HepG2 (cell line): Measurements from ENCODE around the gene ZNF839. TPM values are rescaled to one million over a fixed set of nuclear protein-coding genes. Genes with fewer than 3 reads are reported as not detected.

Experiments
- ATF1 ChIP-seq: IDR thresholded peaks from 2 replicates; pipeline ENCODE4 v1.6.1; 2016; ENCODE audit warnings: mild to moderate bottlenecking, control low read depth
- CAMTA2 ChIP-seq: sonication (generic); formaldehyde crosslinking; IDR thresholded peaks from 2 replicates; pipeline ENCODE4 v1.4.0; 2020; ENCODE audit warnings: mild to moderate bottlenecking, missing genetic modification reagents, borderline replicate concordance
- GATA4 ChIP-seq: sonication (generic); IDR thresholded peaks from 2 replicates; pipeline ENCODE4 v1.6.1; 2016; ENCODE audit warnings: antibody characterized with exemption, low read depth, borderline replicate concordance
- HOXA7 ChIP-seq: sonication (generic); formaldehyde crosslinking; IDR thresholded peaks from 2 replicates; pipeline ENCODE4 v1.8.1; 2022; ENCODE audit warnings: mild to moderate bottlenecking, missing genetic modification reagents, moderate library complexity
- NFE2L2 ChIP-seq: fragments of 150-350 bp; IDR thresholded peaks from 2 replicates; pipeline ENCODE4 v1.6.1; 2014; ENCODE audit warnings: low read length
- REXO4 ChIP-seq: sonication (generic); formaldehyde crosslinking; IDR thresholded peaks from 2 replicates; pipeline ENCODE4 v1.8.0; 2022; ENCODE audit warnings: missing genetic modification reagents, mild to moderate bottlenecking, borderline replicate concordance
- SMAD9 ChIP-seq: sonication (generic); formaldehyde crosslinking; IDR thresholded peaks from 2 replicates; pipeline ENCODE4 v1.5.1; 2020; ENCODE audit warnings: mild to moderate bottlenecking, missing genetic modification reagents
- THYN1 ChIP-seq: sonication (generic); formaldehyde crosslinking; IDR thresholded peaks from 2 replicates; pipeline ENCODE4 v1.8.1; 2023; ENCODE audit warnings: low read depth, mild to moderate bottlenecking, moderate library complexity, missing genetic modification reagents, borderline replicate concordance
- ZBTB7A ChIP-seq: sonication (generic); formaldehyde crosslinking; IDR thresholded peaks from 2 replicates; pipeline ENCODE4 v1.8.0; 2022; ENCODE audit warnings: mild to moderate bottlenecking, missing genetic modification reagents
- ZBTB7B ChIP-seq: sonication (generic); formaldehyde crosslinking; IDR thresholded peaks from 2 replicates; pipeline ENCODE4 v1.4.0; 2020; ENCODE audit warnings: missing genetic modification reagents
- ZFP36 ChIP-seq: fragments of 150-350 bp; IDR thresholded peaks from 2 replicates; pipeline ENCODE4 v1.6.1; 2018; ENCODE audit warnings: borderline replicate concordance, low read length, low read depth; ENCODE audit not compliant: partially characterized antibody
- ZNF543 ChIP-seq: sonication (generic); formaldehyde crosslinking; IDR thresholded peaks from 2 replicates; pipeline ENCODE4 v1.4.0; 2020; ENCODE audit warnings: mild to moderate bottlenecking, missing genetic modification reagents
- ZNF616 ChIP-seq: sonication (generic); formaldehyde crosslinking; IDR thresholded peaks from 2 replicates; pipeline ENCODE4 v1.5.0; 2020; ENCODE audit warnings: low read depth, mild to moderate bottlenecking, missing genetic modification reagents
- ZNF781 ChIP-seq: sonication (generic); formaldehyde crosslinking; IDR thresholded peaks from 2 replicates; pipeline ENCODE4 v1.5.1; 2020; ENCODE audit warnings: borderline replicate concordance, mild to moderate bottlenecking, missing genetic modification reagents; ENCODE audit errors: not compliant biosample characterization
- ZSCAN21 ChIP-seq: sonication (generic); formaldehyde crosslinking; IDR thresholded peaks from 2 replicates; pipeline ENCODE4 v1.8.0; 2022; ENCODE audit warnings: mild to moderate bottlenecking, missing genetic modification reagents, moderate library complexity, borderline replicate concordance
- polyA plus RNA-seq, 8 experiments: library from polyadenylated mRNA; depleted of rRNA in 3 of 8; stranded (reverse) in 7 of 8; unstranded in 1 of 8; fragments of >200 nt; fragmentation: Illumina TruSeq in 4 of 8; extraction: Trizol in 4 of 8; gene quantifications; 2 replicates each; pipeline versions ENCODE4 v1.2.1 to v1.2.3, GENCODE V29; 2011 to 2016; ENCODE audit warnings: low read depth in 4 of 8, missing spikeins in 1 of 8, mixed read lengths in 1 of 8; ENCODE audit not compliant: insufficient read depth in 1 of 8
- total RNA-seq, 5 experiments: library from RNA; depleted of rRNA; stranded (reverse); fragments of >200 nt; fragmentation: Illumina TruSeq; extraction: Trizol; gene quantifications; 2 replicates each; pipeline ENCODE4 v1.2.3, GENCODE V29; 2016; ENCODE audit warnings: low read depth in 1 of 5
- TF ChIP-seq, protein P1 (sequence below): IDR thresholded peaks from 2 replicates; pipeline ENCODE4 v1.6.1; 2016; ENCODE audit warnings: low read depth, control low read depth
- TF ChIP-seq, protein P2 (sequence below): sonication (generic); formaldehyde crosslinking; IDR thresholded peaks from 2 replicates; pipeline ENCODE4 v1.5.1; 2020; ENCODE audit warnings: missing genetic modification reagents, mild to moderate bottlenecking, borderline replicate concordance
- TF ChIP-seq, protein P3 (sequence below): sonication (generic); formaldehyde crosslinking; IDR thresholded peaks from 2 replicates; pipeline ENCODE4 v1.9.0; 2022; ENCODE audit warnings: missing genetic modification reagents, mild to moderate bottlenecking, borderline replicate concordance
- TF ChIP-seq, protein P4 (sequence below): sonication (generic); formaldehyde crosslinking; IDR thresholded peaks from 2 replicates; pipeline ENCODE4 v1.4.0; 2020; ENCODE audit warnings: low read depth, mild to moderate bottlenecking, missing genetic modification reagents
- TF ChIP-seq, protein P5 (sequence below): sonication (generic); formaldehyde crosslinking; IDR thresholded peaks from 2 replicates; pipeline ENCODE4 v1.9.0; 2021; ENCODE audit warnings: missing genetic modification reagents, borderline replicate concordance

Gene ZNF839
- total and polyA plus RNA-seq, 2 of the 13 experiments (the other 11 are each of a cell fraction or from before 2014, with no cell fraction given) = 11.1 to 12.8 TPM

DNA sequence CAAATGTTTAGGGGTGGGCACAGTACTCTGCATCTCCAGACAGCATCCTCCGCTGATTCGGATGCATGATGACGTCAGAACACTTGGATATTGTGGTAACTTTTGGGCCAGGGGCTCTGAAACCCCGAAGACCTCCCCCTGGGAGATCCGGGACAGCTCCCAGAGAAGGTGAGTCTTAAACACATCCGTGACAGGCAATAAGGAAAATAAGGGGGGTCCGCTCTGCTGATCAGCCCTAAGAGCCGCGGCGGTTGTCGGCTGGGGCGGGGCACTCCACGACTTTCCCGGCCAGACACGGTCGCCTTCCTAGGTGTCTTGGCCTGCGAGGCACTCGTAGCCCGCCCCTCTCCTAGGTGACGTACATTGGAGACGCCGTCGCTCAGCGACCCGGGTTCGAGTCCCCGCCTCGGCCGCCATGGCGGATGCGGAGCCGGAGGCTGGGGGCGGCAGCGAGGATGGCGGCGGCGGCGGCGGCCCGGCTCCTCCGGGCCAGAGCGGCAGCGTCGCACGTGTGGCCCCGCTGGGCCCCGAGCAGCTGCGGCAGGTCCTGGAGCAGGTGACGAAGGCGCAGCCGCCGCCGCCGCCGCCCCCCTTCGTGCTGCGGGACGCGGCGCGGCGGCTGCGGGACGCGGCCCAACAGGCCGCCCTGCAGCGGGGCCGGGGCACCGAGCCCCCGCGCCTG lies at the start of gene ZNF839 (continued):
- TF ChIP-seq ZFP36 = no peak
- TF ChIP-seq ZBTB7B (CRISPR knock-in tag) = no peak
- TF ChIP-seq, protein P1, sequence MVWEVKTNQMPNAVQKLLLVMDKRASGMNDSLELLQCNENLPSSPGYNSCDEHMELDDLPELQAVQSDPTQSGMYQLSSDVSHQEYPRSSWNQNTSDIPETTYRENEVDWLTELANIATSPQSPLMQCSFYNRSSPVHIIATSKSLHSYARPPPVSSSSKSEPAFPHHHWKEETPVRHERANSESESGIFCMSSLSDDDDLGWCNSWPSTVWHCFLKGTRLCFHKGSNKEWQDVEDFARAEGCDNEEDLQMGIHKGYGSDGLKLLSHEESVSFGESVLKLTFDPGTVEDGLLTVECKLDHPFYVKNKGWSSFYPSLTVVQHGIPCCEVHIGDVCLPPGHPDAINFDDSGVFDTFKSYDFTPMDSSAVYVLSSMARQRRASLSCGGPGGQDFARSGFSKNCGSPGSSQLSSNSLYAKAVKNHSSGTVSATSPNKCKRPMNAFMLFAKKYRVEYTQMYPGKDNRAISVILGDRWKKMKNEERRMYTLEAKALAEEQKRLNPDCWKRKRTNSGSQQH (CRISPR knock-in tag) = no peak
- TF ChIP-seq ZNF543 (CRISPR knock-in tag) = no peak
- TF ChIP-seq REXO4 (CRISPR knock-in tag) = no peak
- TF ChIP-seq GATA4 = no peak
- TF ChIP-seq, protein P2, sequence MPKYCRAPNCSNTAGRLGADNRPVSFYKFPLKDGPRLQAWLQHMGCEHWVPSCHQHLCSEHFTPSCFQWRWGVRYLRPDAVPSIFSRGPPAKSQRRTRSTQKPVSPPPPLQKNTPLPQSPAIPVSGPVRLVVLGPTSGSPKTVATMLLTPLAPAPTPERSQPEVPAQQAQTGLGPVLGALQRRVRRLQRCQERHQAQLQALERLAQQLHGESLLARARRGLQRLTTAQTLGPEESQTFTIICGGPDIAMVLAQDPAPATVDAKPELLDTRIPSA (CRISPR knock-in tag) = no peak
- TF ChIP-seq, protein P3, sequence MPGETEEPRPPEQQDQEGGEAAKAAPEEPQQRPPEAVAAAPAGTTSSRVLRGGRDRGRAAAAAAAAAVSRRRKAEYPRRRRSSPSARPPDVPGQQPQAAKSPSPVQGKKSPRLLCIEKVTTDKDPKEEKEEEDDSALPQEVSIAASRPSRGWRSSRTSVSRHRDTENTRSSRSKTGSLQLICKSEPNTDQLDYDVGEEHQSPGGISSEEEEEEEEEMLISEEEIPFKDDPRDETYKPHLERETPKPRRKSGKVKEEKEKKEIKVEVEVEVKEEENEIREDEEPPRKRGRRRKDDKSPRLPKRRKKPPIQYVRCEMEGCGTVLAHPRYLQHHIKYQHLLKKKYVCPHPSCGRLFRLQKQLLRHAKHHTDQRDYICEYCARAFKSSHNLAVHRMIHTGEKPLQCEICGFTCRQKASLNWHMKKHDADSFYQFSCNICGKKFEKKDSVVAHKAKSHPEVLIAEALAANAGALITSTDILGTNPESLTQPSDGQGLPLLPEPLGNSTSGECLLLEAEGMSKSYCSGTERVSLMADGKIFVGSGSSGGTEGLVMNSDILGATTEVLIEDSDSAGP (CRISPR knock-in tag) = no peak; the same call in 1 of the 2 replicates
- TF ChIP-seq ZNF616 (CRISPR knock-in tag) = no peak
- no peak for TF ChIP-seq NFE2L2
- no peak for TF ChIP-seq ZNF781 (CRISPR knock-in tag)
- no peak for TF ChIP-seq THYN1 (CRISPR knock-in tag)
- 0 out of 2 replicates have a peak, but pooled peaks have one; percentile 27 for TF ChIP-seq ZSCAN21 (CRISPR knock-in tag)
- TF ChIP-seq HOXA7 (CRISPR knock-in tag) = no peak
- TF ChIP-seq ATF1 (CRISPR knock-in tag) = peak; percentile 85
- TF ChIP-seq CAMTA2 (CRISPR knock-in tag) = no peak
- no peak for TF ChIP-seq SMAD9
- TF ChIP-seq ZBTB7A (CRISPR knock-in tag) = no peak; the same call in 1 of the 2 replicates
- TF ChIP-seq, protein P4, sequence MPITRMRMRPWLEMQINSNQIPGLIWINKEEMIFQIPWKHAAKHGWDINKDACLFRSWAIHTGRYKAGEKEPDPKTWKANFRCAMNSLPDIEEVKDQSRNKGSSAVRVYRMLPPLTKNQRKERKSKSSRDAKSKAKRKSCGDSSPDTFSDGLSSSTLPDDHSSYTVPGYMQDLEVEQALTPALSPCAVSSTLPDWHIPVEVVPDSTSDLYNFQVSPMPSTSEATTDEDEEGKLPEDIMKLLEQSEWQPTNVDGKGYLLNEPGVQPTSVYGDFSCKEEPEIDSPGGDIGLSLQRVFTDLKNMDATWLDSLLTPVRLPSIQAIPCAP = no peak
- TF ChIP-seq, protein P5, sequence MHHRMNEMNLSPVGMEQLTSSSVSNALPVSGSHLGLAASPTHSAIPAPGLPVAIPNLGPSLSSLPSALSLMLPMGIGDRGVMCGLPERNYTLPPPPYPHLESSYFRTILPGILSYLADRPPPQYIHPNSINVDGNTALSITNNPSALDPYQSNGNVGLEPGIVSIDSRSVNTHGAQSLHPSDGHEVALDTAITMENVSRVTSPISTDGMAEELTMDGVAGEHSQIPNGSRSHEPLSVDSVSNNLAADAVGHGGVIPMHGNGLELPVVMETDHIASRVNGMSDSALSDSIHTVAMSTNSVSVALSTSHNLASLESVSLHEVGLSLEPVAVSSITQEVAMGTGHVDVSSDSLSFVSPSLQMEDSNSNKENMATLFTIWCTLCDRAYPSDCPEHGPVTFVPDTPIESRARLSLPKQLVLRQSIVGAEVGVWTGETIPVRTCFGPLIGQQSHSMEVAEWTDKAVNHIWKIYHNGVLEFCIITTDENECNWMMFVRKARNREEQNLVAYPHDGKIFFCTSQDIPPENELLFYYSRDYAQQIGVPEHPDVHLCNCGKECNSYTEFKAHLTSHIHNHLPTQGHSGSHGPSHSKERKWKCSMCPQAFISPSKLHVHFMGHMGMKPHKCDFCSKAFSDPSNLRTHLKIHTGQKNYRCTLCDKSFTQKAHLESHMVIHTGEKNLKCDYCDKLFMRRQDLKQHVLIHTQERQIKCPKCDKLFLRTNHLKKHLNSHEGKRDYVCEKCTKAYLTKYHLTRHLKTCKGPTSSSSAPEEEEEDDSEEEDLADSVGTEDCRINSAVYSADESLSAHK (CRISPR knock-in tag) = no peak
